ENCODE measurements around the gene TECTB.

The TECTB gene

GRCh38 chr10:112352044-112352443 lies 68.8 kb downstream of the TECTB start:
- Histone ChIP-seq H3K9ac (ENCODE audit: low read depth in 1 of 2, low read length in 2 of 2) (no peak overlapping the region), H3K27me3 (ENCODE audit: control insufficient read depth in 1 of 2, insufficient read depth in 2 of 2, low read length in 2 of 2) (no peaks in the 10 kb centered on the region), H3K9me3 (ENCODE audit: control insufficient read depth in 1 of 2, low read length in 2 of 2) (no peaks in the 10 kb centered on the region), H3K4me1 (ENCODE audit: control insufficient read depth in 1 of 2, insufficient read depth in 2 of 2, low read length in 2 of 2) (peaks cover 0 to 6% of the 10 kb centered on the region in 2 donors), H3K4me3 (ENCODE audit: low read depth in 1 of 2, low read length in 2 of 2) (no peak overlapping the region), H3K27ac (ENCODE audit: low read depth, low read length) (no peak overlapping the region), H3K36me3 (ENCODE audit: control insufficient read depth in 1 of 2, insufficient read depth in 2 of 2, low read length in 2 of 2) (no peaks in the 10 kb centered on the region)

- Histone ChIP-seq H3K9ac (ENCODE audit: low read depth in 1 of 2, low read length in 2 of 2) (no peak overlapping the region), H3K4me3 (ENCODE audit: low read depth in 1 of 2, low read length in 2 of 2) (no peak overlapping the region), H3K27me3 (ENCODE audit: control insufficient read depth in 1 of 2, insufficient read depth in 2 of 2, low read length in 2 of 2) (no peaks in the 10 kb centered on the region), H3K4me1 (ENCODE audit: control insufficient read depth in 1 of 2, insufficient read depth in 2 of 2, low read length in 2 of 2) (peaks cover 0 to 1% of the 10 kb centered on the region in 2 donors), H3K36me3 (ENCODE audit: control insufficient read depth in 1 of 2, insufficient read depth in 2 of 2, low read length in 2 of 2) (no peaks in the 10 kb centered on the region), H3K9me3 (ENCODE audit: control insufficient read depth in 1 of 2, low read length in 2 of 2) (no peaks in the 10 kb centered on the region), H3K27ac (ENCODE audit: low read depth, low read length) (no peak overlapping the region)
These were observed 69.8 kb downstream of the TECTB start for GRCh38 chr10:112353046-112353445.
